SH-SY5Y (cell line): ENCODE results near the gene HAUS3.

Source experiments
- GATA2 ChIP-seq: IDR thresholded peaks from 2 replicates; pipeline ENCODE4 v1.6.1; 2011; ENCODE audit warnings: mild to moderate bottlenecking, low read depth, low read length
- GATA3 ChIP-seq: IDR thresholded peaks from 2 replicates; pipeline ENCODE4 v1.6.1; 2011; ENCODE audit warnings: low read depth, mild to moderate bottlenecking, low read length, moderate library complexity

HAUS3 gene

DNA sequence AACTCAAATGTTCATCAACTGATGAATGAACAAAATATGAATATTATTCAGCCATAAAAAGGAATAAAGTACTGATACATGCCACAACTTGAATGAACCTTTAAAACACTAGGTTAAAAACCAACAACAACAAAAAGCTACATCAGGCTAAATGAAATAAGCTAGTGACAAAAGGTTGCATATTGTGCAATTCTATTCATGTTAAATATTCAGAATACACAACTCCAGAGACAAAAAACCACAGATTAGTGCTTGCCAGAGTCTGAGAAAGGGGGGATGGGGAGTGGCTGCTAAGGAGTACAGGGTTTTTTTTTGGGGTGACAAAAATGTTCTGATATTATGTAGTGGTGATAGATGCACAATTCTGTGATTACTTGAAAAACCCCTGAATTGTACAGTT, 58.5 kb downstream of the HAUS3 start:
- TF ChIP-seq GATA2 (no peak), GATA3 (no peak)

DNA sequence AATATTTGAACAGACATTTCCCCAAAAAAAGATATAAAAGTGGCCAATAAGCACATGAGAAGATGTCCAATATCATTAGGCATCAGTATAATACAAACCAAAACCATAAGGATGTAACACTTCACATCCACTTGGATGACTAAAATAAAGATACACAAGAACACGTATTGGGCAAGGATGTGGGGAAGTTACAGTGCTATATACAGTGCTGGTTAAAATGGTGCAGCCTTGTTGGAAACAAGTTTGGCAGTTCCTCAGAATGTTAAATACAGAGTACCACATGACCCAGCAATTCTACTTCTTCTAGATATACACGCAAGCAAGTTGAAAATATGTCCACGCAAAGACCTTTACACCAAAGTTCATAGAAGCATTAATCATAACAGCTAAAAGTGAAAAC, 58.9 kb downstream of the HAUS3 start:
- TF ChIP-seq GATA3: no peak
- TF ChIP-seq GATA2: no peak

DNA sequence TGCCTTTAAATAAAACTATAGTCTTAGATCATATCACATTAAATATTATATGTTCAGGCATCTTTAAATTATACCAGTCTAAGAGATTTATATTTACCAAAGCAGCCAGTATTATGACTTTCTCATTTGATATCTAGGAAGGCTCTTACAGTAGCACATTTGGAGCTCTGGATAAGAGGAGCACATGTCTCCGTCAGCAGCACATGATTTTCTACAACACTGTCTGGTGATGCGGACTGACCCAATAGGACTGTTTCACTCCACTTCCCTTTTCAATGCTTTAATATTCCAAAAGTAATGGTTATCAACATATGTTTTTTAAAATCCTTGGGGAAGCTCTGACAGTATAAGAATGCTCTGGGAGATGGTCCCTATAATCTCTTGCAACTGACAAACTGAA, 61.5 kb downstream of the HAUS3 start:
- TF ChIP-seq GATA3 (no peak), GATA2 (no peak)

DNA sequence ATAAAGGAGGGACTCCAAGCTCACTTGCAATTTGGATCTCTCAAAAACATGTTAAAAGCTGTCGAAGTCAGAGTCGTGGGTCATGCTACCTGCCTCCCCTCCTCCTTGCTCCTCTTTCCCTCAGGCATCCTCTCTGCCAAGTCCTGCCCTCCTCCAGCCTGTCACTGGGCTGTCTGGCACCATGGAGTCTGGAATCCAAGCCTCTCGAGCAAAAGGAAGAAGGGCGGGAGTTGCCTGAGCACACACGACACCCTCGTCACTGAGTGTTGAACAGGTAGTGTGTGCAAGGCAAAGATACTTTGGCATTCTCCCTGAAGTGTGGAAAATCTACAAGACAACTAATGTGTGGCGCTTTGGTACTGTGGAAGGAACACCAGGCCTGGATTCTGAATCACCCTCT, 62.2 kb downstream of the HAUS3 start:
- TF ChIP-seq GATA3 (no peak), GATA2 (no peak)

DNA sequence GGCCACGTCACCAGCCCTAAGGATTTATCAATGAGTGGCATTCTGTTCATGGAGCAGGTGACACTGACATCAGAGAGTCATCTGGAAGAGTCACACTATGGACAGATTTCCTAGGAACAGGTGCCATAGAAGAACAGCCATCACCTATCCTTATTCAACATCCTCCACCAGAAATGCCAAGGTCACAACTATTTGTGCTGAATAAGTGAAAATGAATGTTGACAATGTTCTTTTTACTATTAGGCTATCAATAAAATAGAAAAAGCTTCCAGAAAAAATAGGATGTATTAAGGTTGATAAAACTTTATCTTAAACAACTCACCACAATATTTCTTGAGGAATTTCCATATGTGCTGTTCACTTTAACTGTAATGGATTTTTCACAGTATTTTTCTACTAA, 62.9 kb downstream of the HAUS3 start:
- TF ChIP-seq GATA3 (no peak), GATA2 (no peak)
